Hematopoietic multipotent progenitor cell treated with erythropoietin and hydrocortisone succinate and interleukin-3 and kit ligand, for 6 days (in vitro differentiated cells): ENCODE measurements around the gene TBC1D8.
"Not testable (repeated sequence)": the region's sequence is repeated elsewhere in the genome, so short reads cannot be mapped to it uniquely, and the experiment has no call there.

Experiments
- DNase-seq: peaks from one replicate; pipeline ENCODE4 v3.0.0-alpha.2; 2015

TBC1D8 gene

DNA sequence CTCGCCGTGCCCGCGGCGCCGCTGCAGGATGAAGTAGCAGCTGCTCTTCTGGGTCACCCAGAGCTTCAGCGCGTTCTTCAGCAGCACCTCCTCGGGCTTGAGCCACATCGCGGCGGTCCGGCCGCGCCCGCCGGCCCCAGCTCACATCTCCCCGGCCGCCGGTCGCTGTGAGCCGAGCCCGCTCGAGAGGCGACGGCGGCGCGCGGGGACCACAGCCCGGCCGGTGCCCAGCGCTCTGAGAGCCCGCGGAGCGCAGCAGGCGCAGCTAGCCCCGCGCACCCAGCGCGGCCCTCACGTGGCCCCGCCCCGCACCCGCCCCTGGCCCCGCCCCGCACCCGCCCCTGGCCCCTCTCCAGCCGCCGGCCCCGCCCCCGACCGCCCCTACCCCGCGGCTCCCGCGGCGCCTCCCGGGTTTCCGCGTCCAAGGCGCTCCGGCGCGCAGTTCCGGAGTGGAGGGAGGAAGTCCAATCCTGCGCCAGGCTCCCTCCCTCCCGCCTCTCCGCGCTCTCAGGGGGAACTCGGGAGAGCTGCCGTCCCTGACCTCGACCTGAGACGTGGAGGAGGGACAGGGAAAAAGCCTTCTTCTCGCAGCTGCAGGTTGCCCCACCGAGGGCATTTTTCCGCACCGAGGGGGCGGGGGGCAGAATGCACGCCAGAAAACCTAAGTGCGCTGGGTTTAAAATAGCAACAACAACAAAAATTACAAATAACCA is at the start of gene TBC1D8:
TBC1D8 (minus strand) TSS at position 237 of the 713 bp plus-strand sequence; CDS start at position 108, 129 bp downstream.
- DNase-seq = peak; percentile 76

DNA sequence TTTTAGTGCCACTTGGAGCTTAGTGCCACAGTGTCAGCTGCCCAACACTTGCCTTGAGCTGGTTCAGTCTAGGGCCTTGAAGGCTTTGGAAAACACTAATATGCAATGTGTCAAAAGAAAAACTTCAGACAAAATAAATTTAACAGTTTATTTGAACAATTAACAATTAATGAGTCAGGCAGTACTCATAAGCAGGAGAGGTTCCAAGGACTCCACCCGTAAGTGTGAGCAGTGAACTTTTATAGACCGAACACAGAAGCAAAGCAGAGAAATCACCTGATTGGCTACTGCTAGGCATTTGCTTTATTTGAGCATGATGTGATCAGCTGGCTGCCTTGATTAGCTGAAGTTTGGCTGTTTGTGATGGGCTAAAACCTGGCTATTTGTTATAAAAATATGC is 49.5 kb upstream of the TBC1D8 start:
- DNase-seq = peak; percentile 23

DNA sequence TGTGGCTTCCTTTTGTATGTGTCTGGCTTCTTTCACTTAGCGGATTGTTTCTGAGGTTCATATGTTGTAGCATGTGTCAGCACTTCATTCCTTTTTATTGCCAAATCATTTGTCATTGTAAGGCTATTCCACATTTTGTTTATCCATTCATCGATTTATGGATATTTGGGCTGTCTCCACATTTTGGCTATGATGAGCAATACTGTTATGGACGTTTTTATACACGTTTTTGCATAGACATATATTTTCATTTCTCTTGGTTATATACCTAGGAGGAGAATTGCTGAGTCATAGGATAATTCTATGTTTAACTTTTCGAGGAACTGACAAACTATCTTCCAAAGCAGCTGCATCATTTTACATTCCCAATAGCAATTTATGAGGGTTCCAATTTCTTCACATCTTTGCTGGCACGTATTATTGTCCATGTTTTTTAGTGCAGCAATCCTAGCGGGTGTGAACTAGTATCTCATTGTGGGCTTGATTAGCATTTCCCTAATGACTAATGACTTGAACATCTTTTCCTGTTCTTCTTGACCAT is 48.1 kb upstream of the TBC1D8 start:
- DNase-seq = peak; percentile 55

DNA sequence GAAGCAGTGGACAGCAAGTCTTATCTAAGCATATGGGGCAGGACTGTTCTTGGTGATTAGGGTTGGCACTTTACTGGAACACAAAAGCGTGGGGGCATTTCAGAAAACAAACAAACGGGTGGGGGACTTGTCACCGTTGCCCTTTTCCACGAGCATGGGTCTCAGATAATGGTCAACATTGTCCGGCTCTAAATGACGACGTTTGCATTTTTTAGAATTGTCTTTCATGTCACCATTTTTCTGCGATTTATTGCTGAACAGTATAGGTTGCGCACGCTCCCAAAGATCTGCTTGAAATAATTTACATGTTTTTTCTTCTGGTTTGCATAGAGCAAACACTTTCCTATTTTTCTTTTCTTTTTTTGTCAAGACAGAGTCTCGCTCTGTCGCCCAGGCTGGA is 46.6 kb upstream of the TBC1D8 start:
- peak; percentile 37 for DNase-seq

DNA sequence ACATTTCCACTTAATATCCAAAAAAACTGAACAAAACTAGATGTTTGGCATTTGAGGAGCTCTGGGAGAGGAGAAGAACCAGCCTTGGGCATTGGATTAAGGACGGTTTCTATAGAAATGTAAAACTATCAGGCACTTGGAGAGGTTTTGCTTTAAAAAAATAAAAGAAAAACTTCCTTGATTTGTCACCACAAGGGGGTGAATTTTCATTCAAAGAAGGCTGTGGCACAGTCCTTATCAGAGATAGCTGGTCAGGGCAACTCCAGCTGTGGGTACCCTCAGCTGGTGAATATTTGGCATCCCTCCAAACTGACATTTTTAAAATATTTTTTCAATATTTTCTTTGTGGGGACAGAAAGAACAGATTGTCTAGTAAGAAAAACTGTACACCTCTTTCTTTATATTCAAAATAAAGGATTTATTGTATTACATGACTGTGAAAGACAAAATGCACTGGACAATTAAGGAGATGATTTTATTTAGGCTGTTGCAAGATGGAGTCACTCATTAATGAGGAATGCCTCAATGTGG is 46.1 kb upstream of the TBC1D8 start:
- DNase-seq = peak; percentile 90

DNA sequence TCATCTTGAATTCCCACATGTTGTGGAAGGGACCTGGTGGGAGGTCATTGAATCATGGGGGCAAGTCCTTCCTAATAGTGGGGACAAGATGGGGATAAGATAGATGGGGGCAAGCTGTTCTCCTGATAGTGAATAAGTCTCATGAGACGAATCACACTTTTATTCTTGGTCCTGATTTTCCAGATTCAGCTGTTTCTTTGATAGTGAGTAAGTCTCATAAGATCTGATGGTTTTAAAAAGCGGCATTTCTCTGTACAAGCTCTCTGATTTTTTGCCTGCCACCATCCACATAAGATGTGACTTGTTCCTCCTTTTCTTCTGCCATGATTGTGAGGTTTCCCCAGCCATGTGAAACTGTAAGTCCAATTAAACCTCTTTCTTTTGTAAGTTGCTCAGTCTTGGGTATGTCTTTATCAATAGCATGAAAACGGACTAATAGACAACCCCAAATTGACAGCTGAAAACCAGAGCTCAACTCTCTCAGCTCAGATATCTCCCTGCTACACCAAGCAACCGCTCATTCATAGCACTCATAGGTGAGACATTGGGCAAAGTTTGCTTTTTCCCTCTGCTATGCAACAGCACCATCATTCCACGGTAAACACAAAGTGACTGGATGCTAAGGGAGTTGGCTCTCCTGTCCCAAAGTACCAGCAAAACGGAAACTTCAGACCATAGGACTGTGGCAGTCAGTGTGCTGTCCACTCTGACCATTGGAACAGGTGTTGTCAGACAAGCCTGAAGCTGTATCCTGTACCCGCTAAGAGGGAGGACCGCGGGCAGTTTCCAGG is 44.9 kb upstream of the TBC1D8 start:
- DNase-seq = no peak

DNA sequence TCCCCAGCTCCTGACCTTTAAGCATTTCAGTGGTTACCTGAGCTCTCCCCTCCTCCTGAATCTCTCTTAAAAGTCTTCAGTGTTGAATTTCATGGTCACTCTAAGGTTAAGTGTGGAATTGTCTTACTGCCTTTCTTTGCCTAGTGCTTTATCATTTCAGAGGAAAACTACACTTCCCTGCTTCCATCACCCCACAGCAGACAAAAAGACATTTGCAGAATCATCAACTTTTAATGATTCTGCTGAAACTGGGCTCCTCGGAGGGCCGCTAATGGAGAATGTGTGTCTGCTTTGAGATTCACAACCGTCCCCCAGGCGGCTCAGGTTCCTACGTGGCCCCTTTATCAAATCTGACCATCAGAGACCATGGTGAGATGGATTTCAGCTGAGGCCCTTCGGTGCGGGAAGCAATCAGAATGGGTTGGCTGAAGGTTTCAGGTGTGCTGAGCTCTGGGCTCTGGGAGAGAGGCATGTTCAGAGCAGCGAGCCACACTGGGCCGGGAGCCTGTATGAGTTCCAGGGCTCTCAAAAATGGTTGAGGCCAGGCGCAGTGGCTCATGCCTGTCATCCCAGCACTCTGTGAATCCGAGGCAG is 41.9 kb upstream of the TBC1D8 start:
- no peak for DNase-seq

DNA sequence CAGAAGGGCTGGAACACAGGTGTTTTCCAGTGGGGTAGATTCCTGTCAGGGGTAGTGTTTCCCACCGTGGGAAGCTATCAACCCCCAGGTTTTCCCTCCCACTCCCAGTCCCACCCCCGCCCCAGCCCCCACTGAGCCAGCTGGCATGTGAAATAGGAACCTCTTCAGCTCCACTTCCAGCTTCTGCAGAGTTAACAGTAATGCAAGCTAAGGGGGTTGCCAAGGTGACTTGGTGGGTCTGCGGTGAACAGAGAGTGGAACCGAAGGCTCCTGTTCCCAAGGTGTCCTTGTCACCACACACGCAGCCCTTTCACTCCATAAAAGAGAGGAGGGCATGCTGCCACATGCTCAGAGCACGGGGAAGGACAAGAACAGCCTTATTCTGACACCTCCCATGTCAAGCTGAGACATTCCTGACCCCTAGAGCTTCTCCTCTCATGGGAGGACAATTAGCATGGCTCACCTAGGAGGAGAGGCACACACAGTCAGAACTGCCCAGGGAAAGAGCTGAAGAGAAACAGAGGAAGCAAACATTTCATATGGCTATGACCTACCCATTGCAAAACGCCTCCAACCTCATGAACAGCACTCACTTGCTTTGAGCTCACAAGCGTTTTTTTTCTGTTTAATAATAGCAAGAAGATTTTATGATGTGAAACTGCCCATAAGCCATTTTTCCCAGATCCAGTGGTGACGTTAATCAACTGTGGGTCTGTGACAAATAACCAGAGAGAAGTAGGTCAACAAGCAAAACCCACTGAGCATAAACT is 39.8 kb upstream of the TBC1D8 start:
- no peak for DNase-seq

DNA sequence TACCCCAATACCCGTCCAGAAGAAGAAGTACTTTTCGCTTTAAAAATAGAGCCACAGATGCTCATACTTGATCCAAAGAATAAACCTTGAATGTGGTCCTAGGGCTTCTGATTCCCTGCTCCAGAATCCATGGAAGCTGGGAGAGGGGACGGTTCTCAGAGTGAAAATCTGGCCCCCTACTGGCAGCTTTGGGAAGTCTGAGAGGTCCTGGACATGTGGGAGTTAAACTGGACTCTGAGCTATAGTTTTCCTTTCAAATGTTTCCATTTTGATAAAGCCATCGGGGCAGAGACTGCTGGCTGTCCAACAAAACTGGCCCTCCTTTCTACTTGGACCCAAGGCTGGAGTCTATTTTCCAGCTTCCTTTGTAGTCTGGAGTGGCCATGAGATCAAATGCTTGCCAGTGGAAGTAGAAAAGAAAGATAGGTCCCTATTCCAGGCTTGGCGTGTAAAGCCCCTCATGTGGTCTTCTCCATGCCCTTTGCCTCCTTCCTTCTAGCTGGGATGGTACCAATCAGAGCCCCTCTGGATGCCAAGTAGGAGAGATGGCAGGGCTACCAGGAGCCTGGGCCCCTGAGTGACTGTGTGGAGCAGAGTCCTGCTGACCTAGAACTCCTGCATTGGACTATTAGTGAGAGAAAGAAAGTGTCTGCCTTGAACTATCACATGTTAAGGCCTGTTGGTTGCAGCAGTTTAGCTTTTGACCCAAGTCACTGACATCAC is 37.7 kb upstream of the TBC1D8 start:
- DNase-seq = peak; percentile 35

DNA sequence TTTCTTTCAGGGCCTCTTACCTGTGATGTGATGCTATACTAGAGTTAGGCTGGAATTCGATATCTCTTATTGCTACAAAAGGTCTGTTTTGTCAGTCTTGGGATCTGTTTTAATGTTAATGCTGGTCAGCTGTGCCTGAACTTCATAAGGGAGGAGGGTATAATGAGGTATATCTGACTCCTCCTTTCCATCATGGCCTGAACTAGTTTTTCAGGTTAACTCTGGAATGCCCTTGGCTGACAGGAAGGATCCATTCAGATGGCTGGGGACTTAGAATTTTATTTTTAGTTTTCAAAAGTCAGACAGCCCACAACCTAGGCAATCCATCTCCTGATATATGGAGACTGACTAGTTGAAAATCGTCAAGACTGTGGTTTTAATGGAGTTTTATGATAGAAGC is 35.9 kb upstream of the TBC1D8 start:
- DNase-seq = no peak

DNA sequence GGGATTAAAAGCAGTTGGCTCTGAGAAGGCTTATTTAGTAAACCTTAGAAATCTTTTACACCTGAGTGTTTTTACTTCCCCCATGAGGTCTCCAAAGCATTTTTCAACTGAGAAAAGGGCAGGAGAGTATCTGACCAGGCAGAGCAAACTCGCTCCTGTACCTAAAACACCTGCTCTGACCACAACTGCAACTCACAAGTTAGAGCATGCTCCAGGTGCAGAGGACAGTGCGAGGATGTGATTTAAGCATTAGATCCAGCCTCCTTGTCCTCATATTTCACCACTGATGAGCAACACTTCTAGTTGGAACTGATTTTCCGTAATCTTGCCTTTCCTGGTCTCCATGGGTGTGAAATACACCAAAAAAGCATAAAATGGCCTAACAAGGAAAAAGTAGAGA is 34.5 kb upstream of the TBC1D8 start:
- DNase-seq = no peak

DNA sequence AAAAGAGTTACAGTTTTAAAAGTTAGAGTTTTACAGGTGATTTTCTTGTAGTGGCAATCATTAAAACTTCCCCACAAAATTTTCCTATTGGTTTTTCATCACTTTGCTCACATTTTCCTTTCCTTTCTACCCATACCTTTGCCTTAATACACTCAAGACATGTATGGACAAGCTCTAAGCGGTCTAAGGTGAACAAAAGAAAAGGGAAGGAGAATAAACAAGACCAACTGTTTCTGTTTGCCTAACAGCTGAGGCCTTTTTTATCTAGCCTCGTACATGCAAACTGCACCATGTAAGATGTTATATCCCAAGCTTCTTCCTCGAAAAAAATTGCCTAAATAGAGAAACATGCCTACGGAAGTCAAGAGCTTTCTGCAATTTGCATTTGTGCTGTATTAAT is 33.9 kb upstream of the TBC1D8 start:
- DNase-seq = no peak

DNA sequence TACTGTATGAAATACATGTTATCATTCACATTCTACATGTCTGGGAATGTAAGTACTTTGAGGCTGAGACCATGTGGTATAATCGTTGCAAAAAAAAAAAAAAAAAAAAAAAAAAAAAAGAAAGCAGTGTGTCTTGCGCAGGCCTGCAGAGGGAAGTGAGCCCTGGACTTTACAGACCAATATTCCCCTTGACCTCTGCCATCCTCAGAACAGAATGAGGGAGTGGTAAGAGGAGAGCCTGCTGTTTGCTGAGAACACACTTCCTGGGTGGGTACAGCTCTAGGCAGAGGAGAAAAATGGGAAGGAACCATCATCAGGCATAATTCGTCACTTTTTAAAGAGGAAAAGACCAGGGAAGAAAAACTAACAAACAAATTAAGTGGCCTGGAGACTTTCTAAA is 28.8 kb upstream of the TBC1D8 start:
- DNase-seq = no peak

DNA sequence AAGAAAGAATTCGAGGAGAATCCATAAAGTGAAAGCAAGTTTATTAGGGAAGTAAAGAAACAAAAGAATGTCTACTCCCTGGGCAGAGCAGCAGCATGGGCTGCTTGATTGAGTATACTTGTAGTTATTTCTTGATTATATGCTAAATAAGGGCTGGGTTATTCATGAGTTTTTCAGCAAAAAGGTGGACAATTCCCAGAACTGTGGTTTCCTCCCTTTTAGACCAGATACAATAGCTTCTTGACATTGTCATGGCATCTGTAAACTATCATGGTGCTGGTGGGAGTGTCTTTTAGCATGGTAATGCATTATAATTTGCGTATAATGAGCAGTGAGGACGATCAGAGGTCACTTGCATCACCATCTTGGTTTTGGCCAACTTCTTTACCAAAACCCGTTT is 25.6 kb upstream of the TBC1D8 start:
- no peak for DNase-seq

DNA sequence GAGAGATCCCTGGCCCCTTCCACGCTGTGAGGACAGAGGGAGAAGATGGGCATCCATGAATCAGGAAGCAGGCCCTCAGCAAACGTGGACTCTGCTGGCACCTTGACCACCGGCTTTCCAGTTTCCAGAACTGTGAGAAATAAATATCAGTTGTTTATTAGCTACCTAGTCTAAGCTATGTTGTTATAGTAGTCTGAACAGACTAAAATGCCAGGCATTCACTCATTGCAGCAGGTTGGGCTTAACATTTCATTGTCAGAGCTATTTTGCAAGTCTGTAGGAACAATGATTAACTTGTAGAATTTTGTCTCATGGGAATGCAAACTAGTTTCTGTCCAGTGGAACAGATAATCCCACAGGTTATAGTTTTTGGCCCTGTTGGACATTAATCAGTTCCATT is 24.8 kb upstream of the TBC1D8 start:
- no peak for DNase-seq

DNA sequence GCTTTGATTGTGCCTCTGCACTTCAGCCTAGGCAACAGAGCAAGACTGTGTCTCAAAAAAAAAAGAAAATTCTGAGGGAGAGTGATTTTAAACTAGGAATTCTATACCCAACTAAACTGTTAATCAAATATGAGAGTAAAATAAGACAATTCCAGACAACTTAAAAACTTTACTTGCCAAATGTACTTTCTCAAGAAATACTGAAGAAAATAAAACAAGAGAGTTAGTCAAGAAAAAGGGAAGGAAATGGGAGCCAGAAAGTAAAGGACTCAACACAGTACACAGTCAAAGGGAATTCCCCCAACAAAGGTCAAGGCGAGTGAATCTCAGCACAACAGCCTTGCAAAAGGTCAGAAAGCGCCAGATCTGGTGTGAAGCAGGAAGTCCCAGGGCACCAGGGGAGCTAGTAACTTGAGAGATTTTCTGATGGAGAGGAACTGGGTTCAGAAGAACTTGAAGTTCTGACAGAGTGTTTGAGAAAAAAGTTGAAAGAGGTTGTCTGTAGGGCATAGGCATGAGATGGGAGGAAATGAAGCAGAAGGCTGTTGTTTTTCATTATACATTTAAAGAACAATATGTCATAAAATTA is 22.6 kb upstream of the TBC1D8 start:
- no peak for DNase-seq

DNA sequence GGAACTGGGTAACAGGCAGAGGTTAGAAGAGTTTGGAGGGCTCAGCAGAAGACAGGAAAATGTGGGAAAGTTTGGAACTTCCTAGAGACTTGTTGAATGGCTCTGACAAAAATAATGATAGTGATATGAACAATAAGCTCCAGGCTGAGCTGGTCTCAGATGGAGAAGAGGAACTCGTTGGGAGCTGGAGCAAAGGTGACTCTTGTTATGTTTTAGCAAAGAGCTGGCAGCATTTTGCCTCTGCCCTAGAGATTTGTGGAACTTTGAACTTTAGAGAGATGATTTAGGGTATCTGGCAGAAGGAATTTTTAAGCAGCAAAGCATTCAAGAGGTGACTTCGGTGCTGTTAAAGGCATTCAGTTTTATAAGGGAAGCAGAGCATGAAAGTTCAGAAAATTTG is 18.6 kb upstream of the TBC1D8 start:
- DNase-seq = not testable (repeated sequence)

DNA sequence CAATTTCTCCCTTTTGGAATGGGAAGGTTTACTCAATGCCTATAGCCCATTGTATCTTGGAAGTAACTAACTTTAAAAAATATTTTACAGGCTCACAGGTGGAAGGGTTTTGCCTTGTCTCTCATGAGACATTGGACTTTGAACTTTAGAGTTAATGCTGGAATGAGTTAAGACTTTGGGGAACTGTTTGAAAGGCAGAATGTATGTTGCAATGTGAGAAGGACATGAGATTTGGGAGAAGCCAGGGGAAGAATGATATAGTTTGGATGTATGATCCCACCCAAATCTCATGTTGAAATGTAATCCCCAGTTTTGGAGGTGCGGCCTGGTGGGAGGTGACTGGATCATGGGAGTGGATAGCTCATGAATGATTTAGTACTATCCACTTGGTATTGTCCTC is 17.5 kb upstream of the TBC1D8 start:
- no peak for DNase-seq

DNA sequence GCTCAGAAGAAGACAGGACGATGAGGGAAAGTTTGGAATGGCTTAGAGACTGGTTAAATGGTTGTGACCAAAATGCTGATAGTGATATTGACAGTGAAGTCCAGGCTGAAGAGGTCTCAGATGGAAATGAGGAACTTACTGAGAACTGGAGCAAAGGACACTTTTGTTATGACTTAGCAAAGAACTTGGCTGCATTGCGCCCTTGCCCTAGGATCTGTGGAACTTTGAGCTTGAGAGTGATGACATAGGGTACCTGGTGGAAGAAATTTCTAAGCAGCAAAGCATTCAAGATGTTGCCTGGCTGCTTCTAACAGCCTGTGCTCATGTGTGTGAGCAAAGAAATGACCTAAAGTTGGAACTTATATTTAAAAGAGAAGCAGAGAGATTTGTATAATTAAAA is 16.4 kb upstream of the TBC1D8 start:
- not testable (repeated sequence) for DNase-seq

DNA sequence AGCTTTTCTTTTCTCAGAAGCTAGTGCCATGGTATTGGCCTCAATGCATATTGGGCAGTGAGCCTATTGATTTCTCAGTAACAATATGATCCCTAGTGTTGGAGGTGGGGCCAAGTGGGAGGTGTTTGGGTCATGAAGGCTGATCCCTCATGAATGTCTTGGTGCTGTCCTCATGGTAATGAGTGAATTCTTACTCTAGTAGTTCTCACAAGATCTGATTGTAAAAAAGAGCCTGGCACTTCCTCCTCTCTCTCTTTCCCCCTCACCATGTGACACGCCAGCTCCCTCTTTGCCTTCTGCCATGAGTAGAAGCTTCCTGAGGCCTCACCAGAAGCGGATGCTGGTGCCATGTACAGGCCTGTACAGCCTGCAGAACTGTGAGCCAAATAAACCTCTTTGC is 12.8 kb upstream of the TBC1D8 start:
- no peak for DNase-seq

DNA sequence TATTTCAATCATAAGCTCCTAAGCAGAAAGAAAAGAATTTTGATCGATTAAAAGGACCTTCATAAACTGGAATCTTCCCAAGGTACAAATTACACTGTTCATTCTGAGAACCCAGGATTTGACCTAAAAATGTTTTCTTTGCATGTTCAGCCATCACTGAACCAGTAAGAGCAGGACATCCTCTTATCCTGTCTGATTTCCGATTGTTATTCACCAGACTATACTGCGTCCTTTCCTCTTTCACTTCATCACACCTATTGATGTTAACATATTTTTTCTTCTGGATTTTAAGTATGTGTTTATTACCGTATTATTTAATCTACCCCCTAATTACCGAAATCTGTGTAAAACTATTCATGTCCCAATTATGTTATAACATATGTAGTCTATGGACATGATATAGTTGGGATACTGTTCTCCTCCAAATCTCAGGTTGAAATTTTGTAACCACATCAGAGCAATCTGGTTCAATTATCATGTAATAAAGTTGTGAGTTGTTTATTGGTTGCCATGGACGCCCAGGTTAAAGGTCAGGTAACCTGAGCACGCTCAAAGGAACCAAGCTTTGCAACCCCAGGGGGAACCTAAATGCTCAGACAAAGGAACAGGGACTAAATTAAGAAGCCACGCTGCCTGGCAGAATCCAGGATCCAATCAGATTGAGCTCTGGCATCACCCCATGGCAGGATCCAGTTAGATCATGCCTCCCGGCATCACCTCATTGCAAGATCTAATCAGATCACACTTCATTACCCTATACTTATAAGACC is 11.6 kb upstream of the TBC1D8 start:
- DNase-seq = no peak
